WI38 (cell line): Measurements from ENCODE around the gene ZNF333.

ENCODE experiments used
- H3K4me3 ChIP-seq: 2 replicates; pipeline ENCODE4 v1.5.1; 2011; ENCODE audit warnings: low read depth, mild to moderate bottlenecking, control low read depth, low read length
- TF ChIP-seq, protein P1 (sequence below): IDR thresholded peaks from 2 replicates; pipeline ENCODE4 v1.5.1; 2012; ENCODE audit warnings: low read depth, mild to moderate bottlenecking, control low read depth, low read length

ZNF333 gene

DNA sequence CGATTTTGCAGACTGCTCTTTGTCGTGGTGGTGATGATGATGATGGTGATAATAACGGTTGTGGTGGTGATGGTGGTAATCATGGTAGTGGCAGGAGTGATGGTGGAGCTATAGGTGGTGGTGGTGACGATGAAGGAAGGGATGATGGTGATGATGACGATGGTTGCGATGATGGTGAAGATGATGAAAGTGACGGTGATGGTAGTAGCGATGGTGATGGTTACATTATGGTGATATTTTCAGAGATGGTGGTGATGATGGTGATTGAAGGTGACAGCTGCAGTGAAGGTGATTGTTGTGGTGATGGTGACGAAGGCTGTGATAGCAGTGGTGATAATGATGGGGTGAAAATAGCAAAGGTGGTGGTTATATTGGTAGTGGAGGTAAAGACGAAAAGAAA is 13.1 kb upstream of the ZNF333 start:
- TF ChIP-seq, protein P1, sequence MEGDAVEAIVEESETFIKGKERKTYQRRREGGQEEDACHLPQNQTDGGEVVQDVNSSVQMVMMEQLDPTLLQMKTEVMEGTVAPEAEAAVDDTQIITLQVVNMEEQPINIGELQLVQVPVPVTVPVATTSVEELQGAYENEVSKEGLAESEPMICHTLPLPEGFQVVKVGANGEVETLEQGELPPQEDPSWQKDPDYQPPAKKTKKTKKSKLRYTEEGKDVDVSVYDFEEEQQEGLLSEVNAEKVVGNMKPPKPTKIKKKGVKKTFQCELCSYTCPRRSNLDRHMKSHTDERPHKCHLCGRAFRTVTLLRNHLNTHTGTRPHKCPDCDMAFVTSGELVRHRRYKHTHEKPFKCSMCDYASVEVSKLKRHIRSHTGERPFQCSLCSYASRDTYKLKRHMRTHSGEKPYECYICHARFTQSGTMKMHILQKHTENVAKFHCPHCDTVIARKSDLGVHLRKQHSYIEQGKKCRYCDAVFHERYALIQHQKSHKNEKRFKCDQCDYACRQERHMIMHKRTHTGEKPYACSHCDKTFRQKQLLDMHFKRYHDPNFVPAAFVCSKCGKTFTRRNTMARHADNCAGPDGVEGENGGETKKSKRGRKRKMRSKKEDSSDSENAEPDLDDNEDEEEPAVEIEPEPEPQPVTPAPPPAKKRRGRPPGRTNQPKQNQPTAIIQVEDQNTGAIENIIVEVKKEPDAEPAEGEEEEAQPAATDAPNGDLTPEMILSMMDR = no peak
- no peak overlapping the region for H3K4me3 ChIP-seq

DNA sequence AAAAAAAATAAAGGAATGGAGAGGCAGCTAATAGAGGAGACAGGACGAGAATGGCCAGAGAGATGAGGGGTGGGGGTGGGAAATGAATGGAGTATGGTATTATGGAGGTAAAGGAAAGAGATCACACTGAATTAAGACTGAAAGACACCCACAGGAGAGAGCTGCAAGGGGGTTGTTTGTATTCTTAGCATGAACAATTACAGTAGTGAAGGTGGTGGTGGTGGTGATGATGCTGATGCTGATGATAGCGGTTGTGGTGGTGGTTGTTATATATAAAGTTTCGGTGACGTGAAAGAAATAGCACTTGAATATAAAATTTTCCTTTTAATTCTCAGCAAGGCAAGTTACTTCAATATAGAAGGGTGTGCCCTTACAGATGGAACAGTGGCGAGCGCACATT is 12.4 kb upstream of the ZNF333 start:
- no peak overlapping the region for H3K4me3 ChIP-seq
- TF ChIP-seq, protein P1 = no peak

DNA sequence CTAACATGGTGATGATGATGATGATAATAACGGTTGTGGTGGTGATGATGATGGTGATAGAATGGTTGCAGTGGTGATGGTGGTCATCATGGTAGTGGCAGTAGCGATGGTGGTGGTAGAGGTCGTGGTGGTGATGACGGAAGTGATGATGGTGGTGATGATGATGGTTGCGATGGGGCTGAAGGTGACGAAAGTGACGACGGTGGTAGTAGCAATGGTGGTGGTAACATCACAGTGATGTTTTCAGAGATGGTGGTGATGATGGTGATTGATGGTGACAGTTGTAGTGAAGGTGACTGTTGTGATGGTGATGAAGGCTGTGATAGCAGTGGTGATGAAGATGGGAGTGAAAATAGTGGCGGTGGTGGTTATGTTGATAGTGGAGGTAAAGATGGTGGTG is 11.6 kb upstream of the ZNF333 start:
- TF ChIP-seq, protein P1 = no peak
- H3K4me3 ChIP-seq = no peak overlapping the region

DNA sequence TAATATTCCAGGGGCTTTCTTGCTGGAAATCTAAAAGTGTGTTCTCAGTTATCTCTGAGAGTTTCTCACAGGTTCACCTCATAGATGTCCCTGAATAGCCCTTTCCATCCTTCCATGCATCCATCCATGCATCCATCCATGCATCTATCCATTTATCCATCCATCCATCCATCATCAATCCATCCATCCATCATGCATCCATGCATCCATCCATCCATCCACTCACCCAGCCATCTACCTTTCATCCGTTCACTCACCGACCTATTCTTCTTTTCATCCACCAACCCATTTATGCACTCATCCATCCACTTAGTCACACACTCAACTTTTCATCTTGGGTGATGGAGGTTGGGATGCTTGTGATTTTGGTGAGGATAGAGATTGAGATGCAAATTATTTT is 7.8 kb upstream of the ZNF333 start:
- no peak overlapping the region for H3K4me3 ChIP-seq

DNA sequence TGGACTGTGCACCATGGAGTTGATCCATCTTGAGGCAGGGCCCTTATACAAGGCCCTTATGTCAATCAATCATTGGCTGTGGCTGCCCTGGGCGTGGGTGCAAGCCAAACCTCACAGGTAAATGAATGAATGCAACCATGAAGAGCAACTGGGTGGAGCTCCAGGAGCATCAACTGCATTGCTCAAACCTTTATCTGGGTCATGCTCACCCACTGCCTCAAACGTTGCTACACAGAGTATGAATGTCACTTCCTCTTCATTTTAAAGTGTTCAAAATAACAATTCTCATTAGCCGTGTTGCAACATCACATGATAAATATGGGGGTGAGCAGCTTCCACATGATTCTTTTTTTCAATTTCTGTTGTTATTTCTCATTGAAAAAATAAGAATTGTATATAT is 6.4 kb upstream of the ZNF333 start:
- H3K4me3 ChIP-seq = no peak overlapping the region
- TF ChIP-seq, protein P1 = no peak

More for the DNA sequence above, 7.8 kb upstream of the ZNF333 start:
- TF ChIP-seq, protein P1 = no peak

DNA sequence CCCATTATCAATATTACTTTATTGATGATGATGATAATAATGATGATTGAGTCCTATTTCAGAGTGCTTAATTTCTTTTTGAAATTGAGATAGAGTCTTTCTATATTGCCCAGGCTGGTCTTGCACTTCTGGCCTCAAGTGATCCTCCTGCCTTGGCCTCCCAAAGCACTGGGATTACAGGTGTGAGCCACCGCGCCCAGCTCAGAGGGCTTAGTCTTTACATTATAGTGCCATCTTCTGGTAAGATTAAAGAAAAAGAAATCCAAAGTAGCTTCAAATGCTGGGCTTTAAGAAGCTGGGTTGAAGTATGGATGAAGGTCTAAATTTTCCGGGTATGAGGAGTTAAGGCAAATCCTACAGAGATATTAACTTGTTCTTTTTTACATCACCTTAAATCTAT is 3.4 kb upstream of the ZNF333 start:
- TF ChIP-seq, protein P1 = peak; percentile 14; the same call in 1 of the 2 replicates
- no peak overlapping the region for H3K4me3 ChIP-seq

DNA sequence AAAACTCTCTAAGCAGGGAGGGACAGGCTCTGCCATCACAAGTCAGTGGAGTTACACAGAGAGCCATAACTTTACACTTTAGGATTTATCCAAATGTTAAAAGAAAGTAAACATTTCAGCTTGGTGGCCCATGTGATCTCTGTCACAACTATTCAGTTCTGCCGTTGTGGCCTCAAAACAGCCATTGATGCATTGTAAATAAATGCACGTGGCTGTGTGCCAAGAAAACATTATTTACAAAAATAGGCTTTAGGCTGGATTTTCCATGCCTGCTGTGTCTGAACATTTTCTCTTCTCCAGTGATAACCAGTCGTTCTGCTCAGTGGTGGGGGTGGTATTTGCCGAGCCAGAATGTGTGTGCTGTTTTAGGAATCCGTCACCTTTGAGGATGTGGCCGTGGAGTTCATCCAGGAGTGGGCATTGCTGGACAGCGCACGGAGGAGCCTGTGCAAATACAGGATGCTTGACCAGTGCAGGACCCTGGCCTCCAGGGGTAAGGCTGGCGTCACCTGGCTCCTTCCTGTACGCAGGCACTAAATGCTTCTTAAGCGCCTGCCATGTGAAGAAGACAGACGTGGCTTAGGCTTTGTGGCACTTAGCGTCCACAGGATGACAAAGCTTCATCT is 4.9 kb downstream of the ZNF333 start:
- H3K4me3 ChIP-seq = no peak overlapping the region
- TF ChIP-seq, protein P1 = no peak
